HEK293 (cell line): ENCODE data around the gene TSLP.

Experiments used
- BCL6B ChIP-seq: fragments of 450-650 bp; formaldehyde crosslinking; IDR thresholded peaks from 2 replicates; pipeline ENCODE4 v1.5.1; 2017; ENCODE audit warnings: missing biosample characterization, missing genetic modification characterization
- CTCF ChIP-seq: fragments of 450-650 bp; formaldehyde crosslinking; IDR thresholded peaks from 2 replicates; pipeline ENCODE4 v1.5.1; 2016; ENCODE audit warnings: missing biosample characterization, missing genetic modification characterization
- GFI1B ChIP-seq: fragments of 450-650 bp; formaldehyde crosslinking; IDR thresholded peaks from 2 replicates; pipeline ENCODE4 v1.5.1; 2016; ENCODE audit warnings: missing biosample characterization, missing genetic modification characterization
- GLIS1 ChIP-seq: fragments of 450-650 bp; formaldehyde crosslinking; IDR thresholded peaks from 2 replicates; pipeline ENCODE4 v1.5.1; 2016; ENCODE audit warnings: missing biosample characterization, missing genetic modification characterization
- GLIS2 ChIP-seq: fragments of 450-650 bp; formaldehyde crosslinking; IDR thresholded peaks from 2 replicates; pipeline ENCODE4 v1.5.1; 2016; ENCODE audit warnings: missing biosample characterization, missing genetic modification characterization
- HOXD13 ChIP-seq: sonication (generic); formaldehyde crosslinking; IDR thresholded peaks from 2 replicates; pipeline ENCODE4 v1.8.0; 2022; ENCODE audit warnings: missing genetic modification reagents, borderline replicate concordance
- KLF10 ChIP-seq: fragments of 450-650 bp; IDR thresholded peaks from 2 replicates; pipeline ENCODE4 v1.5.1; 2018; ENCODE audit warnings: missing biosample characterization, mild to moderate bottlenecking, missing genetic modification characterization
- KLF8 ChIP-seq: fragments of 450-650 bp; formaldehyde crosslinking; IDR thresholded peaks from 2 replicates; pipeline ENCODE4 v1.5.1; 2016; ENCODE audit warnings: missing biosample characterization, missing genetic modification characterization
- KLF9 ChIP-seq: fragments of 450-650 bp; formaldehyde crosslinking; IDR thresholded peaks from 2 replicates; pipeline ENCODE4 v1.5.1; 2016; ENCODE audit warnings: missing biosample characterization, missing genetic modification characterization, low read depth
- OVOL3 ChIP-seq: fragments of 450-650 bp; formaldehyde crosslinking; IDR thresholded peaks from 2 replicates; pipeline ENCODE4 v1.5.1; 2016; ENCODE audit warnings: missing biosample characterization, missing genetic modification characterization
- SP2 ChIP-seq: fragments of 450-650 bp; formaldehyde crosslinking; IDR thresholded peaks from 2 replicates; pipeline ENCODE4 v1.5.1; 2016; ENCODE audit warnings: missing biosample characterization, missing genetic modification characterization
- ZFP41 ChIP-seq: fragments of 450-650 bp; formaldehyde crosslinking; IDR thresholded peaks from 2 replicates; pipeline ENCODE4 v1.5.1; 2016; ENCODE audit warnings: missing biosample characterization, missing genetic modification characterization, borderline replicate concordance
- ZNF133 ChIP-seq: fragments of 450-650 bp; formaldehyde crosslinking; IDR thresholded peaks from 2 replicates; pipeline ENCODE4 v1.5.1; 2016; ENCODE audit warnings: missing biosample characterization, missing genetic modification characterization
- ZNF175 ChIP-seq: fragments of 450-650 bp; formaldehyde crosslinking; IDR thresholded peaks from 2 replicates; pipeline ENCODE4 v1.5.1; 2016; ENCODE audit warnings: missing biosample characterization, missing genetic modification characterization
- ZNF184 ChIP-seq: fragments of 450-650 bp; IDR thresholded peaks from 2 replicates; pipeline ENCODE4 v1.5.1; 2018; ENCODE audit warnings: missing biosample characterization, mild to moderate bottlenecking, missing genetic modification characterization
- ZNF19 ChIP-seq: fragments of 450-650 bp; formaldehyde crosslinking; IDR thresholded peaks from 2 replicates; pipeline ENCODE4; 2016; ENCODE audit warnings: missing biosample characterization, missing genetic modification characterization, low read depth
- ZNF221 ChIP-seq: fragments of 450-650 bp; formaldehyde crosslinking; IDR thresholded peaks from 2 replicates; pipeline ENCODE4 v1.5.1; 2017; ENCODE audit warnings: missing biosample characterization, missing genetic modification characterization, borderline replicate concordance
- ZNF24 ChIP-seq: fragments of 450-650 bp; formaldehyde crosslinking; IDR thresholded peaks from 2 replicates; pipeline ENCODE4 v1.5.1; 2016; ENCODE audit warnings: missing biosample characterization, missing genetic modification characterization
- ZNF266 ChIP-seq: fragments of 450-650 bp; formaldehyde crosslinking; IDR thresholded peaks from 2 replicates; pipeline ENCODE4 v1.5.1; 2016; ENCODE audit warnings: missing biosample characterization, missing genetic modification characterization, low read depth
- ZNF280C ChIP-seq: fragments of 450-650 bp; formaldehyde crosslinking; IDR thresholded peaks from 2 replicates; pipeline ENCODE4 v1.5.1; 2016; ENCODE audit warnings: missing biosample characterization, missing genetic modification characterization
- ZNF292 ChIP-seq: fragments of 450-650 bp; formaldehyde crosslinking; IDR thresholded peaks from 2 replicates; pipeline ENCODE4 v1.5.1; 2016; ENCODE audit warnings: low read depth, missing biosample characterization, missing genetic modification characterization, borderline replicate concordance
- ZNF37A ChIP-seq: fragments of 450-650 bp; IDR thresholded peaks from 2 replicates; pipeline ENCODE4 v1.5.1; 2018; ENCODE audit warnings: missing biosample characterization, missing genetic modification characterization
- ZNF416 ChIP-seq: fragments of 450-650 bp; formaldehyde crosslinking; IDR thresholded peaks from 2 replicates; pipeline ENCODE4 v1.5.1; 2016; ENCODE audit warnings: missing biosample characterization, missing genetic modification characterization
- ZNF423 ChIP-seq: fragments of 450-650 bp; formaldehyde crosslinking; IDR thresholded peaks from 2 replicates; pipeline ENCODE4 v1.5.1; 2016; ENCODE audit warnings: missing biosample characterization, missing genetic modification characterization
- ZNF488 ChIP-seq: fragments of 450-650 bp; formaldehyde crosslinking; IDR thresholded peaks from 2 replicates; pipeline ENCODE4 v1.5.1; 2016; ENCODE audit warnings: missing biosample characterization, missing genetic modification characterization
- ZNF514 ChIP-seq: fragments of 450-650 bp; formaldehyde crosslinking; IDR thresholded peaks from 2 replicates; pipeline ENCODE4 v1.5.1; 2016; ENCODE audit warnings: missing biosample characterization, missing genetic modification characterization
- ZNF585B ChIP-seq: fragments of 450-650 bp; formaldehyde crosslinking; IDR thresholded peaks from 2 replicates; pipeline ENCODE4 v1.5.1; 2016; ENCODE audit warnings: missing biosample characterization, missing genetic modification characterization
- ZNF596 ChIP-seq: fragments of 450-650 bp; IDR thresholded peaks from 2 replicates; pipeline ENCODE4 v1.5.0; 2018; ENCODE audit warnings: missing biosample characterization, mild to moderate bottlenecking, missing genetic modification characterization, moderate library complexity
- ZNF624 ChIP-seq: fragments of 450-650 bp; formaldehyde crosslinking; IDR thresholded peaks from 2 replicates; pipeline ENCODE4 v1.5.1; 2017; ENCODE audit warnings: missing biosample characterization, missing genetic modification characterization
- ZNF654 ChIP-seq: fragments of 450-650 bp; formaldehyde crosslinking; IDR thresholded peaks from 2 replicates; pipeline ENCODE4 v1.5.1; 2016; ENCODE audit warnings: low read depth, missing biosample characterization, missing genetic modification characterization
- ZNF660 ChIP-seq: fragments of 450-650 bp; IDR thresholded peaks from 2 replicates; pipeline ENCODE4 v1.5.1; 2018; ENCODE audit warnings: missing biosample characterization, mild to moderate bottlenecking, missing genetic modification characterization
- ZNF664 ChIP-seq: fragments of 450-650 bp; formaldehyde crosslinking; IDR thresholded peaks from 2 replicates; pipeline ENCODE4 v1.5.1; 2016; ENCODE audit warnings: missing biosample characterization, missing genetic modification characterization
- ZNF677 ChIP-seq: fragments of 450-650 bp; IDR thresholded peaks from 2 replicates; pipeline ENCODE4 v1.5.0; 2018; ENCODE audit warnings: missing biosample characterization, mild to moderate bottlenecking, missing genetic modification characterization, moderate library complexity
- ZNF747 ChIP-seq: fragments of 450-650 bp; formaldehyde crosslinking; IDR thresholded peaks from 2 replicates; pipeline ENCODE4 v1.5.1; 2016; ENCODE audit warnings: missing biosample characterization, missing genetic modification characterization
- ZNF791 ChIP-seq: fragments of 450-650 bp; formaldehyde crosslinking; IDR thresholded peaks from 2 replicates; pipeline ENCODE4 v1.5.1; 2016; ENCODE audit warnings: missing biosample characterization, missing genetic modification characterization
- ZNF792 ChIP-seq: fragments of 450-650 bp; formaldehyde crosslinking; IDR thresholded peaks from 2 replicates; pipeline ENCODE4 v1.5.1; 2016; ENCODE audit warnings: missing biosample characterization, missing genetic modification characterization

Gene TSLP

GRCh38 chr5:111092062-111092853 is 20.7 kb downstream of the TSLP start, which contains the start of gene WDR36 (continued):
- TF ChIP-seq BCL6B (tag by site-specific recombination) (no peak), CTCF (tag by site-specific recombination) (peak; percentile 36; the same call in 1 of the 2 replicates), ZNF792 (tag by site-specific recombination) (no peak), GFI1B (tag by site-specific recombination) (no peak), ZNF596 (tag by site-specific recombination) (0 out of 2 replicates have a peak, but pooled peaks have one; percentile 17), ZNF514 (tag by site-specific recombination) (no peak), ZNF791 (tag by site-specific recombination) (no peak), ZNF280C (no peak), ZNF488 (no peak), SP2 (tag by site-specific recombination) (peak; percentile 79), ZFP41 (tag by site-specific recombination) (no peak; the same call in 1 of the 2 replicates), ZNF664 (tag by site-specific recombination) (peak; percentile 63), ZNF416 (tag by site-specific recombination) (0 out of 2 replicates have a peak, but pooled peaks have one; percentile 67), GLIS2 (no peak), ZNF133 (peak; percentile 36; the same call in 1 of the 2 replicates), ZNF423 (tag by site-specific recombination) (no peak), GLIS1 (tag by site-specific recombination) (no peak), ZNF19 (tag by site-specific recombination) (no peak), ZNF266 (tag by site-specific recombination) (no peak), ZNF660 (peak; percentile 98), ZNF37A (tag by site-specific recombination) (no peak), ZNF624 (tag by site-specific recombination) (no peak), ZNF677 (tag by site-specific recombination) (0 out of 2 replicates have a peak, but pooled peaks have one; percentile 31), OVOL3 (tag by site-specific recombination) (peak; percentile 53; the same call in 1 of the 2 replicates), KLF8 (tag by site-specific recombination) (peak; percentile 85), ZNF585B (peak; percentile 20; the same call in 1 of the 2 replicates), KLF10 (tag by site-specific recombination) (no peak; the same call in 1 of the 2 replicates), ZNF292 (no peak), ZNF747 (tag by site-specific recombination) (no peak), KLF9 (peak; percentile 39; the same call in 1 of the 2 replicates), ZNF184 (tag by site-specific recombination) (peak; percentile 91), ZNF654 (tag by site-specific recombination) (0 out of 2 replicates have a peak, but pooled peaks have one; percentile 4), ZNF221 (tag by site-specific recombination) (no peak), ZNF175 (tag by site-specific recombination) (no peak), ZNF24 (tag by site-specific recombination) (peak; percentile 97), HOXD13 (CRISPR knock-in tag) (0 out of 2 replicates have a peak, but pooled peaks have one; percentile 18)
